ENCODE measurements around the gene FNDC3B. TPM values are rescaled to one million over a fixed set of nuclear protein-coding genes. Genes with fewer than 3 reads are reported as not detected.

Gene FNDC3B
- total RNA-seq, 2 donors from 2014 or later = 80.6 to 107 TPM

GRCh38 chr3:172198428-172198827, 159.1 kb downstream of the FNDC3B start:
- Mint-ChIP-seq H3K27ac (no peak overlapping the region), H3K4me1 (peaks cover 46% of the 10 kb centered on the region), H3K9me3 (no peaks in the 10 kb centered on the region), H3K27me3 (ENCODE audit: insufficient read depth) (no peaks in the 10 kb centered on the region), H3K36me3 (ENCODE audit: low read depth) (peaks cover 21% of the 10 kb centered on the region), H3K4me3 (no peak overlapping the region)
- H3K27ac ChIP-seq (ENCODE audit: low read depth, low read length) = no peak overlapping the region
- no peaks in the 10 kb centered on the region for H3K27me3 ChIP-seq (ENCODE audit: control insufficient read depth, insufficient read depth, low read length, poor library complexity, severe bottlenecking)
- TF ChIP-seq CTCF (conservative IDR thresholded peaks at IDR 0.05) = no peak
- no peak overlapping the region for H3K4me3 ChIP-seq (ENCODE audit: low read length)
- peaks cover 14% of the 10 kb centered on the region for H3K4me1 ChIP-seq (ENCODE audit: control insufficient read depth, insufficient read depth, low read length)
- no peak overlapping the region for H3K9ac ChIP-seq (ENCODE audit: extremely low read depth, low read length, poor library complexity, severe bottlenecking)
- DNase-seq = no peak
- 92 to 100% methylated on average over 1 to 3 of the region's 3 CpGs for WGBS, 2 experiments (ENCODE audit: insufficient coverage in 1 of 2, insufficient read length in 1 of 2)
- peaks cover 12% of the 10 kb centered on the region for H3K36me3 ChIP-seq (ENCODE audit: control insufficient read depth, insufficient read depth, low read length)
- no peaks in the 10 kb centered on the region for H3K9me3 ChIP-seq (ENCODE audit: control insufficient read depth, low read length)

GRCh38 chr3:172199850-172200369, 160.5 kb downstream of the FNDC3B start:
- H3K9ac ChIP-seq (ENCODE audit: extremely low read depth, low read length, poor library complexity, severe bottlenecking) = no peak overlapping the region
- no peaks in the 10 kb centered on the region for H3K27me3 Mint-ChIP-seq (ENCODE audit: insufficient read depth)

GRCh38 chr3:172201136-172201869, 161.9 kb downstream of the FNDC3B start:
- Mint-ChIP-seq H3K27me3 (ENCODE audit: insufficient read depth) (no peaks in the 10 kb centered on the region), H3K9me3 (peaks cover 17% of the 10 kb centered on the region), H3K4me1 (peaks cover 37% of the 10 kb centered on the region), H3K27ac (peak overlapping the region; percentile 65), H3K4me3 (no peak overlapping the region), H3K36me3 (ENCODE audit: low read depth) (peaks cover 38% of the 10 kb centered on the region)
- peaks cover 26% of the 10 kb centered on the region for H3K36me3 ChIP-seq (ENCODE audit: control insufficient read depth, insufficient read depth, low read length)
- peaks cover 3% of the 10 kb centered on the region for H3K4me1 ChIP-seq (ENCODE audit: control insufficient read depth, insufficient read depth, low read length)
- DNase-seq = no peak
- no peak overlapping the region for H3K9ac ChIP-seq (ENCODE audit: extremely low read depth, low read length, poor library complexity, severe bottlenecking)
- no peak overlapping the region for H3K4me3 ChIP-seq (ENCODE audit: low read length)
- H3K27ac ChIP-seq (ENCODE audit: low read depth, low read length) = peak overlapping the region; percentile 34
- H3K9me3 ChIP-seq (ENCODE audit: control insufficient read depth, low read length) = peaks cover 21% of the 10 kb centered on the region
- no peaks in the 10 kb centered on the region for H3K27me3 ChIP-seq (ENCODE audit: control insufficient read depth, insufficient read depth, low read length, poor library complexity, severe bottlenecking)
- TF ChIP-seq CTCF (conservative IDR thresholded peaks at IDR 0.05) = no peak
- WGBS, 2 experiments (ENCODE audit: insufficient coverage in 1 of 2, insufficient read length in 1 of 2) = 93 to 94% methylated on average over 7 to 11 of the region's 11 CpGs

More at GRCh38 chr3:172199850-172200369, 160.5 kb downstream of the FNDC3B start:
- Mint-ChIP-seq H3K4me1 (peaks cover 45% of the 10 kb centered on the region), H3K27ac (no peak overlapping the region), H3K36me3 (ENCODE audit: low read depth) (peaks cover 30% of the 10 kb centered on the region), H3K9me3 (peaks cover 7% of the 10 kb centered on the region), H3K4me3 (no peak overlapping the region)
- Histone ChIP-seq H3K27ac (ENCODE audit: low read depth, low read length) (no peak overlapping the region), H3K27me3 (ENCODE audit: control insufficient read depth, insufficient read depth, low read length, poor library complexity, severe bottlenecking) (no peaks in the 10 kb centered on the region), H3K36me3 (ENCODE audit: control insufficient read depth, insufficient read depth, low read length) (peaks cover 18% of the 10 kb centered on the region), H3K9me3 (ENCODE audit: control insufficient read depth, low read length) (peaks cover 8% of the 10 kb centered on the region), H3K4me1 (ENCODE audit: control insufficient read depth, insufficient read depth, low read length) (peaks cover 10% of the 10 kb centered on the region), H3K4me3 (ENCODE audit: low read length) (no peak overlapping the region)
- WGBS, 2 experiments (ENCODE audit: insufficient coverage in 1 of 2, insufficient read length in 1 of 2) = 93 to 97% methylated on average over 5 to 7 of the region's 7 CpGs
- DNase-seq = no peak
- TF ChIP-seq CTCF (conservative IDR thresholded peaks at IDR 0.05) = no peak

Measured in endodermal cell (in vitro differentiated cells).